Measurements from ENCODE around the gene RASAL3.
"Not testable (repeated sequence)": the region's sequence is repeated elsewhere in the genome, so short reads cannot be mapped to it uniquely, and the experiment has no call there.

RASAL3 gene

DNA sequence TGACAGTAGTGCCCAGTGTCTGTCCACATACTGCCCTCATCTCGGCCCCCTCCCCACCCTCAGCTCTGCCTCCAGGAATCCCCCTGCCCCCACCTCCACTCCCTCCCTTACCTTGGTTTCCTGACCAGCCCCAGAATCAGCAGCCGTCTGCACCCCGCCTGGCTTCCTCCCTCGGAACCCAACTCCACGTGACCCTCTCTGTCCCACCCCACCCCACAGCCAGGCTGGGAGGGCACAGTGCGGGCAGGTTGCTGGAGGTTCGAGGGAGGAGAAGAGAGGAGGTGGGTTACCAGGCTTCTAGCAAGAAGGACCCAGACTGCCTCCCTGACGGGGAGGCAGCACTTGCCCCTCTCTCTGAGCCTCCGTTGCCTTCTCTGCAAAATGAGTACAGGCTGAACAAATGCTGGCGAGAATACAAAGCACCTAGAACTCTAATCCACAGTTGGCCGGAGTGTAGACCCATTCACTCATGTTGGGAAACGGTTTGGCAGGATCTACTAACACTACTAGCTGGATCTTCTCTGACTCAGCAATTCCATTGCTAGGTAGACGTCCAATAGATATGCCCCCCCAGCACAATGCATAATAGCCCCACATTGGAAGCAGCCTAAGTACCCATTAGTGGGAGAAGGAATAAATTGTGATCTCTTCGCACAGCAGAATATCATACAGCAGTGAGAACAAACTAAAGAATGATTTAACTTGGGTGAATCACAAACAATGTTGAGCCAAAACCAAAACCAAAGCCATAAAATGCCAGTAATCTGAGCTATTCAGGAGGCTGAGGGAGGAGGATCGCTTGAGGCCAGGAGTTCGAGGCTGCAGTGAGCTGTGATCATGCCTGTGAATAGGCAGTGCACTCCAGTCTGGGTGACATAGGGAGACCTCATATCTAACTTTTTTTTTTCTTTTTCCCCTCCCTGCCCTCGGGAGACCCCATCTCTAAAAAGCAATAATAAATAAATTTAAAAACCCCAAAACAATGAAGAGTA is at the start of gene RASAL3:
TSS of gene RASAL3 (minus strand) at position 151 of the 992 bp plus-strand sequence. CDS start 186 bp downstream, outside the sequence.
- in situ Hi-C loops (cut with MboI; ENCODE audit: low sequenced_read_pairs) = no loop called here

DNA sequence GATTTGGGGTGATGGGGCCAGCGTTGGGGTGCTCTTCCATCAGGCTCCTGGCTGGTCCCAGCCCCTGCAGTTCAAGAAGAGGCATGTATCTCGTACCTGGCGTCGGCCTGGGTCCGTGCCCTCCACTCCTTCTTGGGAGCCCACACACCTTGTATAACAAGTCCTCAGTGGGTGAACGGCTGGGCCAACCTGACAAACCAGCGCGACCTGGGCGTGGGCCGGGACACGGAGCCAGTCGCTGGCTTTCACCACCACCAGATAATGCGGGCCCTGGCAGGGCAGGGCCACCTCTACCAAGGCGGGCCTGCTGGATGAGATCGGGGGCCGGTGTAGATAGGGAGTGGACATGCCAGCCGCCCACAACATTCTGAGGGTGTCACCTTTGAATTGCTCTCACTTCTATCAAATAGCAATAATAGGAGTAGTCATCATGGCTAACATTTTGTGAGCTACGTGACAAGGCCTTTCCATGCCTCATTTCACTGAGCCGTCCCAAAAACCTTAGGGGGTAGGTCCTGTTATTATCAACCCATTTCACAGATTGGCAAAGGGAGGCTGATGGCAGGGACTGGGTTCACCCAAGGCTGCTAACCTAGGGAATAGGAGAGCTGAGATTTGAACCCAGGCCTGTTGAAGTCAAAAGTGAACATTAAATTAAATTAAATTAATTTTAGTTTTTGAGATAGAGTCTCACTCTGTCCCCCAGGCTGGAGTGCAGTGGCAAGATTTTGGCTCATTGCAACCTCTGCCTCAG is 47.5 kb upstream of the RASAL3 start:
- in situ Hi-C loops (cut with MboI; ENCODE audit: low sequenced_read_pairs) = no loop called here

DNA sequence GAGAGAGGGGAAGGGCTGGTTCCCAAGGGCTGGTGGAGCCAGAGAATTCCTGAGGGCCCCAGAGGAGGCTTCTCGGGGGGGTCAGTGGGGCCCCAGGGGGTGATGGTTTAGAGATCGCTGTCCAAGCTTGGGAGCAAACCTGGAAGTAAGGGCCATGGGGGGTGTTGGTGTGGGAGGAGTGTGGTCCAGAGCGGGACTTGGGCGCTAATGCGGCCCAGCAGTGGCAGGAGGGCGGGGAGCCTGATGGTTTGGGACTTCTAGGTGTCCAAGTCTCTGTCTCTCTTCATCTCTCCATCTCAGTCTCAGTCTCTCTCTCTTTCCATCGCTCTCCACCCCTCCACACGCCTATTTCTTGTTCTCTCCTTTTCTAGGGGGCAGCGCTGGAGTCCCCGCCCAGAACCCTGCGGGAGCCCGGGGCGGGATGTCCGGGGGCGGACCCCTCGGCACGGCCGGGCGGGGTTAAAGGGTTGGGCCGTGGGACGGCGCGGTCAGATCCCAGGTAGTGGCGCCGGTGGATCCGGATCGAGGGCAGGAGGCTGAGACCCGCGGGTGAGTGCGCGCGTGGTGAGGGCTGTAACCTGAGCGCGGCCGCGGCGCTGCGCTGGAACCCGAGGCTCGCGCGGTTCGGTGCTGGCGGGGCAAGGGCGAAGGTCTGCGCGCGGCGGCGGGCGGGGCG is 43.8 kb upstream of the RASAL3 start, which contains the start of gene CYP4F22:
TSS of gene CYP4F22 (plus strand) at position 491 of the 676 bp plus-strand sequence. CDS start 16,812 bp downstream, outside the sequence.
- in situ Hi-C loops (cut with MboI; ENCODE audit: low sequenced_read_pairs) = no loop called here

DNA sequence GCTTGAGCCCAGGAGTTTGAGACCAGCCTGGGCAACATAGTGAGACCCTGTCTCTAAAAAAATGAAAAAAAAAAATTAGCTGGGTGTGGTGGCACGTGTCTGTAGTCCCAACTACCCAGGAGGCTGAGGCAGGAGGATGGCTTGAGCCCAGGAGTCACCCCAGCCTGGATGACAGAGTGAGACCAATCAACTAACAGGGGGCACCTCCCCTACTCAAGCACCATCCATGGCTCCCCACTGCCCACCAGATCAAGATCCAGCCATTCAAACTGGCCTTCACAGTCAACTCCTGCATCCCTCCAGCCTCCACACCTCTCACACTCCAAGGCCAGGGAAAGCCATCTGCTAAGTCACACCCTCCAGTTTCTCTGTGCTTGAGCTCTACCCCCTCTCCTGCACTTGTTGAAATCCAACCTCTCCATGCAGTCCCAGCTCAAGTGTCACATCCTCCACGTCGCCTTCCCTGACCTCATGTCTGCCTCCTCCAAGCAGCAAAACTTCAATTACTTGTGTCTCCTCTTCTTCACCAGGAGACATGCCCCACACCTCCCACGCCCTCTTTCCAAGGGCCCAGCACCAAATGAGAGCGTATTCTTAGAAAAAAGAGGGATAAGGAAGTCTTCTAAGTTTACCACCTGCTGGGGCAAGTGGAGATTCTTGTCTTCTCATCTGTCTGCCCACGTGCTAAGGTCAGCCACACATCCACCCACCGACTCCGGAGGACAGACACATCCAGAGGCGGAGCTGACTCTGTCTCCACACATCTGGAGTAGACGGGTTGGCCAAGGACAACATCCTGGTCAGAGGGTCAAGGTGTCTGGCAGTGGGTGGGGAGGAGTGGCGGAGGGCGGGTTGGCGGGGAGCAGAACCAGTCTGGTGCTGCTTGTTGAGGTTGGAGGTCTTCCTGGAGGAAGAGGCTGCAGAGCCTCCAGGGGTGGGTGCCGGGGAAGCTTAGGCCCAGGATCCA is 43.0 kb upstream of the RASAL3 start:
- in situ Hi-C loops (cut with MboI; ENCODE audit: low sequenced_read_pairs) = no loop called here

DNA sequence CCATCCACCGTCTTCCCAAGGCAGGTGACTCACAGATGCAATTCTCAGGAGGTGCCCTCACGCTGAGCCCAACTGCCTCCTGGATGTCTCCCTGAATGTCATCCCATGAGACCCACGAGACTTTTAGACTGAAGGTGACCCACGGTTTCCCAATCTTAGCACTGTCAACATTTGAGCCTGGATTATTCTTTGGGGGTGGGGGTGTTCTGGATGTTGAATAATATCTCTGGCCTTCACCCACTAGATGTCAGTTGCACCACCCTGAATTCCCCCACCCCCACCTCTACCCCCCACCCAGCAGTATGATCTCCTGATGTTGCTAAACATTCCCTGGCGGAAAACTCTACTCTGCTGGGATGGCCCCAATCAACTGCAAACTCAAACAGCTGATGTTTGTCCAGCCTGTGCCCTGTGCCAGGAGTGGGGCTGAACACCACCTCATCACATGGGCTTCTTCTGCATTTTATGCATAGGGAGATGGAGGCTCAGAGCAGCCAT is 41.8 kb upstream of the RASAL3 start:
- in situ Hi-C loops (cut with MboI; ENCODE audit: low sequenced_read_pairs) = no loop called here

DNA sequence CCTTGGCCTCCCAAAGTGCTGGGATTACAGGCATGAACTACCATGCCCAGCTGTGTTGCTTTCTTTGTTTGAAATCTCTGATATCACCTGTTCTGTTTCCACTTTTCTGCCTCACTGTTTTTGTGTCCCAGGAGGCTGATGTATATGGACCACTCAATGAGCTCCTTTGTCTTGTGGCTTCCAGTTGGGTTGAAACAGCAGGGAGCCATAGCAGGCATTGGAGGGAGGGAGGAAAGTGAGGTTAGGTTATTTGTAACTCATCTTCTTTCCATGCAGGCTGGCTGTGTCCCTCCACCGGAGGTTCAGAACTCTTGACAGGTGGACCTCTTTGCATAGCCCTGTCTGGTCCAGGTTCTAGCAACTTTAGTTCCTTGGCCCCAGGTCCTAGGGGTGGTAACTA is 37.9 kb upstream of the RASAL3 start:
- in situ Hi-C loops (cut with MboI; ENCODE audit: low sequenced_read_pairs) = no loop called here

DNA sequence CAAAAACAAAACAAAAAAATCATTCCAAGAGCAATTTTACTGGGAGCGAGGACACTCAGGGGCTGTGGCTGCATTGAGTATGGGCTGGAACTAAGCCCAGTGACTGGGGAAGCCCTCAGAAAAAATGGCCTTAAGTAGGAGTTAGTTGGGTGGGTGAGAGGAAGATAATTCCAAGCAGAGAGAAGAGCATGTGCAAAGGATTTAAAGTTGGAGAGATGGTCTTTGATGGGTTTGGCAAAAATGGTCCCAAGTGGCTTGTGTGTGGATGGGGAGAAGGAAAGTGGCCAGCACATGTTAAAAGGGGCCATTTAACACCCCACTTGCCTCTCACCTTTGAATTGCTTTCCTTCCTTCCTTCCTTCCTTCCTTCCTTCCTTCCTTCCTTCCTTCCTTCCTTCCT is 37.3 kb upstream of the RASAL3 start:
- in situ Hi-C loops (cut with MboI; ENCODE audit: low sequenced_read_pairs) = no loop called here

DNA sequence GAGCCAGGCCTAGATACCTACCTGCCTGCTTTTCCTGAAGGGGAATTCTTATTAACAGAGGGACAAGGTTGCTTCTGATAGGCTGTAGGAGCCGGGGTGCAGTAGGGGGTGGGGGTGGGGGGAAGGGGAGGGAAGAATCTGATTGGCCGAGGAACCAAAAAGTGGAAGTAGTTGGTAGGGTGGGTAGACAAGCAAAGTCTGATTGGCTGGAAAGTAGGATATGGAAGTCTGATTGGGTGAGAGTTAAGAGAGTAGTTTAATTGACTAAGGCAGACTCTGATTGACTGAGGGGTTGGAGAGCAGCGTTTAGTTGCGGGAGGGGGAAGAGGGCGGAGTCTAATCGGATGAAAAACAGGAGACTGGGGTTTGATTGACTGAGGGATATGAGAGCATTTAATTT is 34.6 kb upstream of the RASAL3 start:
- in situ Hi-C loops (cut with MboI; ENCODE audit: low sequenced_read_pairs) = no loop called here

DNA sequence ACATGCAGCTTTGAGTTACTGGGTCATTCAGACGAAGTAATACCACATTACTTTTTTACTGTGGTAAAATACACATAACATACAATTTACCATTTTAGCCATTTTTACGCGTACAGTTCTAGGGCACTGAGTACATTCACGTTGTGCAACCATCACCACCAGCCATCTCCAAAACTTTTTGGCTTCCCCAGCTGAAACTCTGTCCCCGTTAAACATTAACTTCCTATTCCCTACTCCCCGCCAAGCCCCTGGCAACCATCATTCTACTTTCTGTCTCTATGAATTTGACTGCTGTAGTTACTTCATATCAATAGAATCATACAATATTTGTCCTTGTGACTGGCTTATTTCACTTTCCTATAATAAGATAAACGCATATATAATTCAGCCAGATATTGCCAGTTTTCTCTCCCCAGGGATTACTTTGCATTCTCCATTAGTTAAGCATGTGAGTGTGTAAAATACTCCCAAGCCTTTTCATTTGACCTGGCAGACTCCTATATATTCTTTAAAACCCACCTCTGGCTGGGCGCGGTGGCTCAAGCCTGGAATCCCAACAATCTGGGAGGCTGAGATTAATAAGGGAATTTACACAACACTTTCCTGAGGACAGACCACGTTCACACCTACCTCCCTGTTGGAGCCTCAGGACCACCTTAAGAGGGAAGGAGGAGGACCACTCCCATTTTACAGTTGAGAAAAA is 34.0 kb upstream of the RASAL3 start:
- in situ Hi-C loops (cut with MboI; ENCODE audit: low sequenced_read_pairs) = no loop called here

DNA sequence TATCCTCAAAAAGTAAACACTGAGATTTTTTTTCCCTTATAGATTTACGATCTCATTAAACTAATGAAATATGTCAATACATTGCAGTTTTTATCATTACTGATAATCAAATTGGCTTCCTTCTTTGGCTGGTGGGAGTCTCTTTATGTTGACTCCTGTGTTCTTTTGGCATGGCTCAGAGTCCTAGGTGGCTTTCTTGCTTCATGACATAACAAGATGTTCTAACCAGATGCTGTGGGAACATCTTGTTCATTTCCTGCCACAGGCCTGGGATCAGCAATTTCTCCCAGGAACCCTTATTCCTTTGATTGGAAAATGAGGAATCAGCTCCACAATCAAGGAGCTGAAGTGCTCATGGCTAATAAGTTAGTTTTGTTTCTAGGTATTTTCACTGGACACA is 30.8 kb upstream of the RASAL3 start:
- in situ Hi-C loops (cut with MboI; ENCODE audit: low sequenced_read_pairs) = no loop called here

DNA sequence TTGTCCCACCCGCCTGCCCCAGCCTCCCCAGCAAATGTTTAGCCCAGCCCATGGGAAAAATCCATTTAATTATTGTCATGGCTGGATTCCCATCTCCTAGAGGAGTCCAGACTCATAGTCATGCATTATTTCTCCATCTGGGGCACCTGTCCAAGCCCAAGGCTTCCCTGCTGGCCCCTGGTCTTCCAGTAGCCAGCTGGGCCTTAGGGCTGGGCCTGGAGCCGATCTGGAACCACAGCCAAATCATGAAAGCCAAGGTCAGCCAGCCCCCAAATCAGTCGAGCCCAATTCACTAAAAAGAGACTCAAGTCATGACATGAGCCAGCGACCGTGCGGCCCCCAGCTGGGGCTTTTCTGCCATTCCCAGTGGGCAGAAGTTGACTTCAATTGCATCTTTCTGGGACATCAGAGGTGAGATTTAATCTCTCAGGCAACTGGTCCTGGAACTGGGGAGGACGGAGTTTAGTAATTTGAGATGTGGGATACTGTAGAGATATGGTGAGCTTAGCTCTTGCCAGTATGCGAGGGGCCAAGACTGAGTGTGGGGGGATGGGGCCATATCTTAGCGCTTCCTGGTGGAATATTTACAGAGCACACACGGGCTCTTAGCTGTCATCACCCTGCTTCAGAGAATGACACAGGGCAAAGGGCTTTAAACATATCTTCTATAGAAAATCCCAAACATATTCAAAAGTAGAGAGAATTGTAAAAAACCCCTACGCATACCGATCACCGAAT is 24.3 kb upstream of the RASAL3 start:
- in situ Hi-C loops (cut with MboI; ENCODE audit: low sequenced_read_pairs) = no loop called here

DNA sequence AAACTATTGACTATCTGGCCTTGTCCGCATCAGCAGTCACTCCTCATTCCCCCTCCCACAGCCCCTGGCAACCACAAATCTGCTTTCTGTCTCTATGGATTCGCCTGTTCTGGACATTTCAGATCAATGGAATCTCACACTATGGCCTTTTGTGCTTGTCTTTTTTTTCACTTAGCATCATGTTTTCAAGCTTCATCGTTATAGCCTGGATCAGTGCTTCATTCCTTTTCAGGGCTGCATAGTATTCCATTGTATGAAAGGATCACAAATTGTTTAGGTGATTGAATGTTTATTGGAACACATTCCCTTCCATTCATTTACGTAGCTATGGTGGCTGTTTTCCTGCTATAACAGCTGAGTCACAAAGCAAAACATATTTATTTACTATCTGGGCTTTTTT is 22.7 kb upstream of the RASAL3 start:
- in situ Hi-C loops (cut with MboI; ENCODE audit: low sequenced_read_pairs) = no loop called here

DNA sequence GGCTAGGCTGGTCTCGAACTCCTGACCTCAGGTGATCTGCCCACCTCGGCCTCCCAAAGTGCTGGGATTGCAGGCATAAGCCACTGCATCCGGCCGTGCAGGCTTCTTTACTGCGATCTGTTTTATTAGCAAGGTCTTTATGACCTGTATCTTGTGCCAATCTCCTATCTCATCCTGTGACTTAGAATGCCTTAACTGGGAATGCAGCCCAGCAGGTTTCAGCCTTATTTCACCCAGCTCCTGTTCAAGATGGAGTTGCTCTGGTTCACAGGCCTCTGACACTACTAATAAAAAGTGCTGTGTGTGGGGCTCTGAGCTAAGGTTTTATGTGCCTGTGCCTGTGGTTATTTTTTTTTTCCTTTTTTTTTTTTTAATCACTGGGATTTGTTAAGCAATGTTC is 21.4 kb upstream of the RASAL3 start:
- in situ Hi-C loops (cut with MboI; ENCODE audit: low sequenced_read_pairs) = not testable (repeated sequence)

DNA sequence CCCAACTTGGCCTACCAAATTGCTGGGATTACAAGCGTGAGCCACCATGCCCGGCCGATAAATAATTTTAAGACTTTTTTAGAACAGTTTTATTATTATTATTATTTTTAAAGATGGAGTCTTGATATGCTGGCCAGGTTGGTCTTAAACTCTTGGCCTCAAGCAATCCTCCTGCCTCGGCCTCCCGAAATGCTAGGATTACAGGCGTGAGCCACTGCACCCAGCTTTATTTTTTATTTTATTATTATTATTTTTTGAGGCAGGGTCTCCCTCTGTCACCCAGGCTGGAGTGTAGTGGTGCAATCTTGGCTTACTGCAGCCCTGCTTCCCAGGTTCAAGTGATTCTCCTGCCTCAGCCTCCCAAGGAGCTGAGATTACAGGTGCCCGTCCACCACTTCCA is 16.7 kb upstream of the RASAL3 start:
- in situ Hi-C loops (cut with MboI; ENCODE audit: low sequenced_read_pairs) = not testable (repeated sequence)

DNA sequence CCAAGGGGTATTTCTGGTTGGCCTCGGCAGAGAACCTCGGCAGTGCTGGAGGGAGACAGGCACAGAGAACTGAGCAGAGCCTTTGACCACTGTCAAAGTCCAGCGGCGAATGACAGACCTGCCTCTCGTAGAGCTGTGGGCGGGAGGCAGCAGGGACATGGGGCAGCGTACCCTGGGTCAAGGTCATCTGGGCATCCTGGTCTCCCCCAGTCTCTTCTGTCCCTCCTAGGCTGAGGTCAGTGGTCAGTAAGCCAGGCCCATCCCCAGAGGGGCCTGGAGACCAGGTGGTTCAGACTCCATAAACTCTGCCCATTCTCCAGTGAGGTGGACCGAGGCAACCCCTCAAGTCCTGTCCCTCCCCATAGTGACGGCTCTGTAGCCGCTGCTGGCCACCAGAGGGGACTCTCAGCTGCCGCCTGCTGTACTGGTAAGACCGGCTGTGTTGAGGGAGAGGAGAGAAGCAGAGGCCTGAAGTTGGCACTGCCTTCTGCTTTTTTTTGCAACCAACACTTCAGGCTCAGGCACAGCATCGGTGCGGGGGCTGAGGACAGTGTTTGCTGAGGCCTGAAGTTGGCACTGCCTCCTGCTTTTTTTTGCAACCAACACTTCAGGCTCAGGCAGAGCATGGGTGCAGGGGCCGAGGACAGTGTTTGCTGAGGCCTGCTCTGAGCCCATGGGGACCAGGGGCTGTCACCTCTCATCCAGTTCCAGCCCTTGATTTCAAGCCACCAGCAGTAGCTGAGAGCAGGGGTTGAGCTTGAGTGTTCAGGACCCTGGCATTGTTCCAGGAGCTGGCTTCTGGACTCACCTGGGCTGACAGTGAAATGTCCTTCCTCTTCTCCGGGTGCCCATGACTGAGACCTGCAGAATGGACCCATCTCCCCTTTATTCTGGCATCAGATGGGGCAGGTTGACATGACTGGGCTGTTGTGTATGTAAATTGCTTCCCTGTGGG is 15.3 kb upstream of the RASAL3 start, which contains the start of gene PGLYRP2:
TSS of gene PGLYRP2 (minus strand) at position 111 of the 955 bp plus-strand sequence. CDS start 130 bp downstream, outside the sequence.
- in situ Hi-C loops (cut with MboI; ENCODE audit: low sequenced_read_pairs) = no loop called here

DNA sequence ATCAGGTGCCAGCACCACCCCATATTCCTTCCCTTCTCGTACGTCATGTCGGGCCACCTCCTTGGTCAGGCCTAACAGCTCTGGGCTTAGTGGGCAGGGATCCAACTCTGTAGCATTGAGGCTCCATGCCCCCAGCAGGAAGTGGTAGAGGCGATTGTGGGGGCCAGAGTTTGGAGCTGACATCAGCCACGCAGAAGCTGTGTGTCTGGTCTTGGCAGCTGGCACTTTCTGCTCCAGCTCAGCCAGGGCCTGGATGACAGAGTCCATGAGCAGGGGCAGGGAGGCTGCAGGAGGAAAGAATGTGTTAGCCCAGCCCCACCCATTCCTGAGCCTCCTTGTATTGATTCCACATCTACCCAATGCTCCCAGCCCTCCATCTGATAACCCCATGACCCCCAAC is 12.0 kb upstream of the RASAL3 start:
- in situ Hi-C loops (cut with MboI; ENCODE audit: low sequenced_read_pairs) = no loop called here

DNA sequence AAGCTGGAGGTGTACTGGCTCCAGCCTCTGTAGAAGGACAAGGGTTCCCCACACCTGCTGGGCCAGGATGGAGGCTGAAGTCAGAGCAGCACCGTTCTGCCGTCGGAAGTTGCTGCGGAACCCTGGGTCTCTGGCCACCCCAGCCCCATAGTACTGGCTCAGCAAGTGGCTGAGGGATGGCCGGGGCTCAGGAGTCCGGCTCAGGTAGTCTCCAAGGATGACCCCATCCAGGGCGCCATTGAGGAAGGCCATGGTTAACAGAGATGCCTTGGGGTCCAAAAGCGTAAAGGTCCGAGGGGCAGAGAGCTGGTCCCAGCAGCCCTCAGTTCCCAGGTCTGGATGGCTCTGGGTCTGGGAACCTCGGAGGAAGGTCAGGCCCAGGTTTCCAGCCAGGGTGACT is 11.3 kb upstream of the RASAL3 start:
- in situ Hi-C loops (cut with MboI; ENCODE audit: low sequenced_read_pairs) = no loop called here
